K562 (cell line): ENCODE results near the gene CPED1.

Experiments used
- CHAMP1 ChIP-seq: fragments of 450-650 bp; IDR thresholded peaks from 2 replicates; pipeline ENCODE4 v1.6.1; 2016; ENCODE audit warnings: mild to moderate bottlenecking
- CTBP1 ChIP-seq: fragments of 450-650 bp; IDR thresholded peaks from 2 replicates; pipeline ENCODE4 v1.6.1; 2016; ENCODE audit warnings: borderline replicate concordance
- CTCF ChIP-seq, 3 experiments: IDR thresholded peaks in 2 of 3; conservative IDR thresholded peaks in 1 of 3; 2 replicates each; pipeline ENCODE4 v1.5.1; 2011 to 2012; ENCODE audit warnings: low read length in 3 of 3, mild to moderate bottlenecking in 3 of 3, control low read depth in 2 of 3, improper control_type of control experiment in 1 of 3, inconsistent platforms in 1 of 3, low read depth in 1 of 3, mixed read lengths in 1 of 3, moderate library complexity in 1 of 3; ENCODE audit not compliant: insufficient read depth in 2 of 3
- EHMT2 ChIP-seq: fragments of 450-650 bp; IDR thresholded peaks from 2 replicates; pipeline ENCODE4 v1.6.1; 2018; ENCODE audit warnings: antibody characterized with exemption
- FOXK2 ChIP-seq, 2 experiments: fragments of 450-650 bp; IDR thresholded peaks in 1 of 2; conservative IDR thresholded peaks in 1 of 2; 2 replicates each; pipeline ENCODE4 v1.6.1; 2016; ENCODE audit warnings: low read depth in 2 of 2, mild to moderate bottlenecking in 1 of 2
- MTA2 ChIP-seq: fragments of 450-650 bp; IDR thresholded peaks from 2 replicates; pipeline ENCODE4 v1.6.1; 2016; ENCODE audit warnings: low read depth
- TBL1XR1 ChIP-seq, 2 experiments: IDR thresholded peaks; 2 replicates each; pipeline ENCODE4 v1.6.1; 2012; ENCODE audit warnings: improper control_type of control experiment in 2 of 2, low read length in 2 of 2, mild to moderate bottlenecking in 1 of 2
- ZKSCAN1 ChIP-seq: fragments of 150-350 bp; IDR thresholded peaks from 2 replicates; pipeline ENCODE4 v1.6.1; 2016; ENCODE audit warnings: low read depth, low read length
- TF ChIP-seq, protein P1 (sequence below): sonication (generic); formaldehyde crosslinking; IDR thresholded peaks from 2 replicates; pipeline ENCODE4 v1.8.1; 2023; ENCODE audit warnings: mild to moderate bottlenecking, missing genetic modification reagents

DNA sequence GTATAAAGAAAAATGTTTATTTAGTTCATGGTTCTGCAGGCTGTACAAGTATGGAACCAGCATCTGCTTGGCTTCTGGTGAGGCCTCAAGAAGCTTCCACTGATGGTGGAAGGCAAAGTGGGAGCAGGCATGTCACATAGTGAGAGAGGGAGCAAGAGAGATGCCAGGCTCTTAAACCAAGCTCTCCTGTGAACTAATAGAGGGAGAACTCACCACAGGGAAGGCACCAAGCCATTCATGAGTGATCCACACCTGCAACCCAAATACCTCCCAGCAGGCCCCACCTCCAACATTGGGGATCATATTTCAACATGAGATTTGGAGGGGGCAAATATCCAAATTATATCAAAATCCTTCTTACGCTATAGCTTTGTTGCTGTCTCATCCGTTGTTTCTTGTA, 113.1 kb downstream of the CPED1 start:
- no peak for TF ChIP-seq FOXK2 (conservative IDR thresholded peaks at IDR 0.05 in 1 of 2, IDR thresholded peaks at IDR 0.05 in 1 of 2; ENCODE audit: low read depth in 2 of 2)
- TF ChIP-seq ZKSCAN1: no peak
- no peak for TF ChIP-seq EHMT2
- no peak for TF ChIP-seq TBL1XR1 (IDR thresholded peaks at IDR 0.05; ENCODE audit: low read length in 2 of 2)
- no peak for TF ChIP-seq MTA2
- TF ChIP-seq, protein P1, sequence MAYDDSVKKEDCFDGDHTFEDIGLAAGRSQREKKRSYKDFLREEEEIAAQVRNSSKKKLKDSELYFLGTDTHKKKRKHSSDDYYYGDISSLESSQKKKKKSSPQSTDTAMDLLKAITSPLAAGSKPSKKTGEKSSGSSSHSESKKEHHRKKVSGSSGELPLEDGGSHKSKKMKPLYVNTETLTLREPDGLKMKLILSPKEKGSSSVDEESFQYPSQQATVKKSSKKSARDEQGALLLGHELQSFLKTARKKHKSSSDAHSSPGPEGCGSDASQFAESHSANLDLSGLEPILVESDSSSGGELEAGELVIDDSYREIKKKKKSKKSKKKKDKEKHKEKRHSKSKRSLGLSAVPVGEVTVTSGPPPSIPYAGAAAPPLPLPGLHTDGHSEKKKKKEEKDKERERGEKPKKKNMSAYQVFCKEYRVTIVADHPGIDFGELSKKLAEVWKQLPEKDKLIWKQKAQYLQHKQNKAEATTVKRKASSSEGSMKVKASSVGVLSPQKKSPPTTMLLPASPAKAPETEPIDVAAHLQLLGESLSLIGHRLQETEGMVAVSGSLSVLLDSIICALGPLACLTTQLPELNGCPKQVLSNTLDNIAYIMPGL (CRISPR knock-in tag): no peak
- TF ChIP-seq CTCF (IDR thresholded peaks at IDR 0.05 in 2 of 3, conservative IDR thresholded peaks at IDR 0.05 in 1 of 3; ENCODE audit: insufficient read depth in 2 of 3, low read depth in 1 of 3, low read length in 3 of 3): no peak
- TF ChIP-seq CTBP1: no peak
- TF ChIP-seq CHAMP1: no peak
